Astrocyte (in vitro differentiated cells and primary cell): ENCODE results near the gene PSMD5.

Source experiments
- EZH2 ChIP-seq: IDR thresholded peaks from 2 replicates; pipeline ENCODE4 v1.6.1; 2012; ENCODE audit warnings: mild to moderate bottlenecking, low read length, inconsistent platforms; ENCODE audit not compliant: insufficient read depth
- TF ChIP-seq, protein P1 (sequence below): IDR thresholded peaks from 2 replicates; pipeline ENCODE4 v1.5.1; 2011; ENCODE audit warnings: low read depth, mild to moderate bottlenecking, inconsistent platforms, low read length, moderate library complexity; ENCODE audit not compliant: insufficient read depth

- TF ChIP-seq, protein P1, sequence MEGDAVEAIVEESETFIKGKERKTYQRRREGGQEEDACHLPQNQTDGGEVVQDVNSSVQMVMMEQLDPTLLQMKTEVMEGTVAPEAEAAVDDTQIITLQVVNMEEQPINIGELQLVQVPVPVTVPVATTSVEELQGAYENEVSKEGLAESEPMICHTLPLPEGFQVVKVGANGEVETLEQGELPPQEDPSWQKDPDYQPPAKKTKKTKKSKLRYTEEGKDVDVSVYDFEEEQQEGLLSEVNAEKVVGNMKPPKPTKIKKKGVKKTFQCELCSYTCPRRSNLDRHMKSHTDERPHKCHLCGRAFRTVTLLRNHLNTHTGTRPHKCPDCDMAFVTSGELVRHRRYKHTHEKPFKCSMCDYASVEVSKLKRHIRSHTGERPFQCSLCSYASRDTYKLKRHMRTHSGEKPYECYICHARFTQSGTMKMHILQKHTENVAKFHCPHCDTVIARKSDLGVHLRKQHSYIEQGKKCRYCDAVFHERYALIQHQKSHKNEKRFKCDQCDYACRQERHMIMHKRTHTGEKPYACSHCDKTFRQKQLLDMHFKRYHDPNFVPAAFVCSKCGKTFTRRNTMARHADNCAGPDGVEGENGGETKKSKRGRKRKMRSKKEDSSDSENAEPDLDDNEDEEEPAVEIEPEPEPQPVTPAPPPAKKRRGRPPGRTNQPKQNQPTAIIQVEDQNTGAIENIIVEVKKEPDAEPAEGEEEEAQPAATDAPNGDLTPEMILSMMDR: no peak
- no peak for TF ChIP-seq EZH2
Observed at GRCh38 chr9:120888626-120889025, 45.9 kb upstream of the PSMD5 start.
